Measurements from ENCODE around the gene ZCCHC24. TPM values are rescaled to one million over a fixed set of nuclear protein-coding genes. Genes with fewer than 3 reads are reported as not detected.

Gene ZCCHC24
- total RNA-seq, 3 donors from 2014 or later = 18.7 to 50.8 (median 48.8) TPM

DNA sequence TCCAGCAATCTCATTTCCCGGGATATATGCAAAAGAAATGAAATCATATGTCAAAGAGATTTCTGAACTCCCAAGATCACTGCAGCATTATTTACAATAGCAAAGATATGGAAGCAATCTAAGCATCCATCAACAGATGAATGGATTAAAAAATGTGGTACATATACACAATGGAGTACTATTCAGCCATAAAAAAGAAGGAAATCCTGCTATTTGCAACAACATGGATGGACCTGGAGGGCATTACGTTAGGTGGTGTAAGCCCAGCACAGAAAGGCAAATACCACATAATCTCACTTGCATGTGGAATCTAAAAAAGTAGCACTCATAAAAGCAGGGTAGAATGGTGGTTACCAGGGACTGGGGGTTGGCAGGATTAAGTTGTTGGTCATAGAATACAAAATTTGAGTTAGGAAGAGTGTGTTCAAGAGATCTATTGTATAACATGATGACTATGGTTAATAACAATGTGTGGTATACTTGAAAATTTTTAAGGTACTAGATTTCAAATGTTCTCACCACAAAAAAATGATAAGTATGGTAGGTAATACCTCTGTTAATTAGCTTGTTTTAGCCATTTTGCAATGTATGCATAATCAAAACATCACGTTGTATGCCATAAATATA lies 34.0 kb upstream of the ZCCHC24 start:
- Histone ChIP-seq H3K27me3 (no peaks in the 10 kb centered on the region), H3K36me3 (no peaks in the 10 kb centered on the region), H3K4me3 (no peak overlapping the region), H3K9me3 (no peaks in the 10 kb centered on the region), H3K27ac (no peak overlapping the region), H3K4me1 (no peaks in the 10 kb centered on the region)
- DNase-seq (ENCODE audit: low spot score in 2 of 2) = no peak
- TF ChIP-seq POLR2A (IDR thresholded peaks at IDR 0.05) (no peak), POLR2AphosphoS5 (IDR thresholded peaks at IDR 0.05) (no peak)
- TF ChIP-seq, protein P1, sequence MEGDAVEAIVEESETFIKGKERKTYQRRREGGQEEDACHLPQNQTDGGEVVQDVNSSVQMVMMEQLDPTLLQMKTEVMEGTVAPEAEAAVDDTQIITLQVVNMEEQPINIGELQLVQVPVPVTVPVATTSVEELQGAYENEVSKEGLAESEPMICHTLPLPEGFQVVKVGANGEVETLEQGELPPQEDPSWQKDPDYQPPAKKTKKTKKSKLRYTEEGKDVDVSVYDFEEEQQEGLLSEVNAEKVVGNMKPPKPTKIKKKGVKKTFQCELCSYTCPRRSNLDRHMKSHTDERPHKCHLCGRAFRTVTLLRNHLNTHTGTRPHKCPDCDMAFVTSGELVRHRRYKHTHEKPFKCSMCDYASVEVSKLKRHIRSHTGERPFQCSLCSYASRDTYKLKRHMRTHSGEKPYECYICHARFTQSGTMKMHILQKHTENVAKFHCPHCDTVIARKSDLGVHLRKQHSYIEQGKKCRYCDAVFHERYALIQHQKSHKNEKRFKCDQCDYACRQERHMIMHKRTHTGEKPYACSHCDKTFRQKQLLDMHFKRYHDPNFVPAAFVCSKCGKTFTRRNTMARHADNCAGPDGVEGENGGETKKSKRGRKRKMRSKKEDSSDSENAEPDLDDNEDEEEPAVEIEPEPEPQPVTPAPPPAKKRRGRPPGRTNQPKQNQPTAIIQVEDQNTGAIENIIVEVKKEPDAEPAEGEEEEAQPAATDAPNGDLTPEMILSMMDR (IDR thresholded peaks at IDR 0.05) = no peak
- intact Hi-C loops (cut with DNase I; ENCODE audit: low total_unique reads) = no loop called here

DNA sequence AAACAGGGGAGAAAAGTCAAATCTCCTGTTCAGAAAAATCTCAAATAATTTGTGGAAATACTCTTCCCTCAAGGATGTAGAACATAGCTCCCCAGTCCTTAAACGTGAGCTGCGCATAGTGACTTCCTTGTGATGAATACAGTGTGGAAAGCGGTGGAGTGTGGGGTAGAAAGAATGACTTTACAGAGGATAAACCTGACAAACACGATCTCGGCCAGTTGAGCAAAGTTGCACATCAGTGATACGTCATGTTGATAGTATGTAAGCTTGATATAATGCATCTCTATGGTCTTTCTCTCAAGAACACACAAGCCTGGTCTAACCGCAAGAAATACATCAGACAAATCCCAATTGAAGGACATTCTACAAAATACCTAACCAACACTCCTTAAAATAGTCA lies 32.0 kb upstream of the ZCCHC24 start:
- Histone ChIP-seq H3K27me3 (no peaks in the 10 kb centered on the region), H3K4me3 (no peak overlapping the region)
- intact Hi-C loops (cut with DNase I; ENCODE audit: low total_unique reads) = no loop called here

DNA sequence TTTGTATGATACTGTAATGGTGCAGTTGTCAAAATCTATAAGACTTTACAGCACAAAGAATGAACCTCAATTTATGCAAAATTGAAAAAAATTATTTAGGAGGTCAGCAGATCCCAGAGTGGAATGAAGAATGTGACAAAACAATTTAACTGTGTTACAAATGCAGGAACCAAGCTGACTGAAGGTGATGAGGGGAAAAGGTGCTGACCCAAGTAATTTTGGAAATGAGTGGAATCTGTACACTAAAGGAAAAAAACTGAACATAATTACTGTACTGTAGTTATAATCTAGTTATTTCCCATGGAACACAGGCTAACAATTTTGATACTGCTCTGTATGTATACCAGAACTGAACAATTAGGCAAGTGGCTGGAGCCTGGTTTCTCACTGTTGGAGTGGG lies 31.2 kb upstream of the ZCCHC24 start:
- no peak overlapping the region for H3K27ac ChIP-seq
- intact Hi-C loops (cut with DNase I; ENCODE audit: low total_unique reads) = no loop called here
- no peaks in the 10 kb centered on the region for H3K9me3 ChIP-seq
- H3K4me3 ChIP-seq = no peak overlapping the region
- H3K27me3 ChIP-seq = no peaks in the 10 kb centered on the region
- H3K36me3 ChIP-seq = no peaks in the 10 kb centered on the region
- DNase-seq (ENCODE audit: low spot score in 2 of 2) = no peak
- H3K4me1 ChIP-seq = no peaks in the 10 kb centered on the region
- TF ChIP-seq POLR2AphosphoS5 (IDR thresholded peaks at IDR 0.05) (no peak), POLR2A (IDR thresholded peaks at IDR 0.05) (no peak)
- TF ChIP-seq, protein P1 (IDR thresholded peaks at IDR 0.05) = no peak

More for the DNA sequence above, 32.0 kb upstream of the ZCCHC24 start:
- Histone ChIP-seq H3K9me3 (no peaks in the 10 kb centered on the region), H3K36me3 (no peaks in the 10 kb centered on the region), H3K4me1 (no peaks in the 10 kb centered on the region), H3K27ac (no peak overlapping the region)
- DNase-seq (ENCODE audit: low spot score in 2 of 2) = no peak
- TF ChIP-seq POLR2A (IDR thresholded peaks at IDR 0.05) = no peak
- TF ChIP-seq, protein P1 (IDR thresholded peaks at IDR 0.05) = no peak
- TF ChIP-seq POLR2AphosphoS5 (IDR thresholded peaks at IDR 0.05) = no peak

DNA sequence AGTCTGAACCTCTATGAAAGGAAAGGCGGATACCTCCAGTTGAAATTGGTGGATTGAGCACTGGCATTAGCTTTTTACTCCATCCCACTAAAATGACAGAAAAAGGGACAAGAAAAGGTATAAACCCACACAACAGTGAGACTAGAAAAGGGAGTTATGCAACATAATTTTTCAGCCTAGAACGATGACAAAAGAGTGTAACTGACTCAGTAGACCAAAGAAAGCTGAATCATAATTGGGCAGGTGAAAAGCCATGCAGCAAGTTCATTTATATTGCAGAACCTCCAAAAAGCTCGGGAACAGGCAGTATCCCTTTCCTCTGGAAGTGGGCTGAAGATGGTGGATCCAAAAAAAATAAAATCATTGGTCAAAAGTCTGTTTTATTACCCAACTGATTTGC lies 30.5 kb upstream of the ZCCHC24 start:
- H3K27me3 ChIP-seq = no peaks in the 10 kb centered on the region
- TF ChIP-seq, protein P1 (IDR thresholded peaks at IDR 0.05) = no peak
- TF ChIP-seq POLR2A (IDR thresholded peaks at IDR 0.05) (no peak), POLR2AphosphoS5 (IDR thresholded peaks at IDR 0.05) (no peak)
- H3K27ac ChIP-seq = no peak overlapping the region
- no peak for DNase-seq (ENCODE audit: low spot score in 2 of 2)
- H3K4me1 ChIP-seq = no peaks in the 10 kb centered on the region
- no peak overlapping the region for H3K4me3 ChIP-seq
- H3K36me3 ChIP-seq = no peaks in the 10 kb centered on the region
- intact Hi-C loops (cut with DNase I; ENCODE audit: low total_unique reads) = no loop called here
- no peaks in the 10 kb centered on the region for H3K9me3 ChIP-seq

DNA sequence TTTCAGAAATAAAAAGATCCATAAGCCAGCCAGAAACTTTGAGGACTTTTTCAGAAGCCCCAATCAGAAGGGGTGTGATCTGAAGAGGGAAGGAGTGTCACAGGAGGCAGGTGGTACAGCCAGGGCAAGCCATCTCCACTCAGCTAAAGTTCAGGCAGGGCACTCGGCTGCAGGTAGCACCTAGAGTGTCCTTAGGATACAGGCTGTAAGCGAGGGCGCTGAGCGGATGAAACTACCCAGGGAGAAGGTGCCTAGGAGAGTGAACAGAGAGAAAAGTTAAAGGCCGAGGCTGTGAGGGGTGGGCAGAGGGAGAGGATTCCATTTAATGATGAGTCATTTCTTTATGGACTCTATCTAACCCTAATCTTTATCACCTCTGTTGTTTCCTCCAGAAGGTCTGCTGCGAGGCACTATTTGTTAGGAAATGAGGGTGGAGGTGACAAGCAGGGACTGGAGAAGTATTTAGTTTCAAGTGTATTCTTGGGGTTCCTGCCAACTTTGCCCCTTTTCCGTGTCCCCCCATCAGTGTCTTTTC lies 29.8 kb upstream of the ZCCHC24 start:
- intact Hi-C loops (cut with DNase I; ENCODE audit: low total_unique reads) = no loop called here
- TF ChIP-seq POLR2A (IDR thresholded peaks at IDR 0.05) (no peak), POLR2AphosphoS5 (IDR thresholded peaks at IDR 0.05) (no peak)
- TF ChIP-seq, protein P1 (IDR thresholded peaks at IDR 0.05) = no peak
- no peak overlapping the region for H3K4me3 ChIP-seq

More for the DNA sequence above, 29.8 kb upstream of the ZCCHC24 start:
- Histone ChIP-seq H3K27ac (no peak overlapping the region), H3K27me3 (no peaks in the 10 kb centered on the region), H3K4me1 (no peaks in the 10 kb centered on the region), H3K36me3 (no peaks in the 10 kb centered on the region), H3K9me3 (no peaks in the 10 kb centered on the region)
- DNase-seq (ENCODE audit: low spot score in 2 of 2) = no peak

Data from breast epithelium (tissue), 4 donors.